DMS153 treated with DMSO at 0.1 percent for 48 hours (cell line): ENCODE measurements around the gene CCDC3.
"Not testable (repeated sequence)": the region's sequence is repeated elsewhere in the genome, so short reads cannot be mapped to it uniquely, and the experiment has no call there.

Source experiments
- DNase-seq: peaks from one replicate; lab custom pipeline; 2025; ENCODE audit not compliant: unreplicated experiment; lab: John Stamatoyannopoulos, UW

Gene CCDC3

DNA sequence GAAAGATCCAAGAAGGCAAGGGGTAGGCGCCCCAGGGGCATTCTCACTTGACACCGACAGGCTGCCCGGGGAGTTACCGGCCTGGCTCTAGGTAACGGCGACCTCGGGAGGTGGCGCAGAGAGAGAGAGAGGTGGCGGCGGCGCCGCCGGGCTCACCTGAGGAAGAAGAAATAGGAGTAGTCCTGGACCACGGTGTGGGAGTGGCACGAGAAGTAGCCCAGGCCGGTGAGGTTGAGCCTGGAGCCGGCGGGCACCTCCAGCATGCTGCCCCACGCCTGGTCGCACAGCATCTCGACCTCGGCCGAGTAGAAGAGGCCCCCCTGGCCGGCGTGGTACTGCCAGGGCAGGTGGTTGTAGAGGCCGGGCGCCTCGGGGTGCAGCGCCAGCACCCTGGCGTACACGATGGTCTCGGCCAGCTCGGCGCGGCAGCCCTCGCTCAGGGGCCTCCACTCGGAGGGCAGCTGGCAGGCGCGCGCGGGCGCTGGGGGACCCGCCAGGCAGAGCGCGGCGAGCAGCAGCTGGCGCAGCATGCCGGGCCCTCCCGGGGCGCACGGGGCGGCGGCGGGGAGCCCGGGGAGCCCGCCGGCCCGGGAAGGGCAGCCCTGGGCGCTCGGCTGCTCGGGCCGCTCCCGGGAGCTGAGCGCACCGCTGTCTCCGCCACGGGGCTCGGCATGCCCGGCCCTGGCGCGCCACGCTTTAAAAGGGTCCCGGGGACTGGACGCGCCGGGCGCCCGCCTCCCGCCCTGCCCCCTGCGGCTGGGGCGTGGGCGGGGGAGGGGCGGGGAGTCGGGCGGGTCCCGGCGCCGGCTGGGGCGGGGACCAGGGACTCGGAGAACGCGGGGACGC, at the start of gene CCDC3:
Gene CCDC3 (minus strand): TSS at position 673 of the 846 bp plus-strand sequence. CDS start 143 bp downstream, at position 530.
- DNase-seq, result no peak

DNA sequence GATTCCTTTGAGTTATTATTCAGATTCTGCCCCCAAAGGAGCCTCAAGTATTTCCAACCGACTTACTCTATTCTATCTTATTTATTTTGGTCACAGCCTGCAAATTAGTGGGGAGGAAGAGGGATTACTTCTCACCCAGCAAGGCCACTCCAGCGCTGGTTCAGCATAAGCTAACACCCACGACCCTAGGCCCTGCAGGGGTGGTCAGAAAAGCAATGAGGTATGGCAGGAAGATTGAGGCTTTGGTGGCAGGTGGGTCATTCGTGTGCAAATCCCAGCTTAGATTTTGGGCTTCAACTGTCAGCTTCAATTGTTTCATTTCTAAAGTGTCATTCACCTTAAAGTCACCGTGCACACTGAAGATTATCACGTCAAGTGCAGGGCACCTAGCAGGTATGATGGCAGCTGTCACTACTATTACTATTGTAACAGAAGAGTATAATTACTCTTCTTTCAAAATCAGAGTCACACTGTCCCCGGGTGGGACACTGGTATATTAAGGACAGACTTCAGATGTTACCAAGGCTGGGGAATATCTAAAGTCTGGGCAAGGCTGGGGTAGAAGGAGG, 49.7 kb upstream of the CCDC3 start:
- no peak for DNase-seq

DNA sequence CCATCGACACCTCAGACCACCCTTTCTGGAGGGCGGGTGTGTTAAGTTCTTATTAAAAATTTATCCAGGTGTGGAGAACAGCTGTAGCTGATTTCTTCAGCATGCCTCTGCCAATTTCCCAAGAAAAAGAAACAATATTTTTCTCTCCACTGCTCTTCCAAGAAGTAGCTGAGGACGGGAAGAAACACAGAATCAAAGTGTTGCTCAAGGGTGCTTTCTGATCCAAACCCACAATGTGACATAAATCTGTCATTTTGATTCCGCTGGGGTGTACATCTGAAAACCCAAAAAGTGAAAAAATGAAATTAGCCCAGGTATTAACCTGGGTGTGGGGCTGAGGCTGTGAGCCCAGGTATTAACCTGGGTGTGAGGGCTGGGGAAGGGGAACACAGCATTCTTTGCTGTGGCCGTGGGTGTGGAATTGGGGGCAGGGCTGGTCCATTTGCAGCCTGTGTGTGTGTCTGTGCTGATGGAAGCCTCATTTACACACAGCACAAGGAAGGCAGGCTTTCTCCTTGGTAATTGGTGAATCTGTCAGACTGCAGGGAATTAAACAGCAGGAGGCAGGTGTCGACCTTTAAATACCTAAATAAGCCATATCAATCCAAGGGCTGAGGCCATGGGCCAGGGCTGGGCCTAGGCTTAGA, 48.4 kb upstream of the CCDC3 start:
- DNase-seq, result no peak

DNA sequence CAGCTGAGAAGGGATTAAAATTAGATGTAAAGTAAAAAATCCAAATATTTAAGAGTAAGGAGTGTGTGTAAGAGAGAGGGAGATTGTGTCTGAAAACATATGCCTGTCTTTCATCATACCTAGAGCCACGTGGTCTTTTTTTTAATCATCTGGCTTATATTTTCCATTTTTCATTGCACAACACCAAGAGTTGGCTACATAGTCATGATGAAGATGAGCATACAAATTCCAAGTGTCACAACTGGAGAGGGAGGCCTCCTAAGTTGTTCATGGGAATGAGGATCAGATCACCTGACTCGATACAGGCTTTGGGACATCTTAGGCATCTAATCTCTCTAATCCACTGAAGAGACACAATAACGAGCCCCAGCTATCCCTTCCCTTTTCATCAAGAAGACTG, 47.2 kb upstream of the CCDC3 start:
- DNase-seq, result no peak

DNA sequence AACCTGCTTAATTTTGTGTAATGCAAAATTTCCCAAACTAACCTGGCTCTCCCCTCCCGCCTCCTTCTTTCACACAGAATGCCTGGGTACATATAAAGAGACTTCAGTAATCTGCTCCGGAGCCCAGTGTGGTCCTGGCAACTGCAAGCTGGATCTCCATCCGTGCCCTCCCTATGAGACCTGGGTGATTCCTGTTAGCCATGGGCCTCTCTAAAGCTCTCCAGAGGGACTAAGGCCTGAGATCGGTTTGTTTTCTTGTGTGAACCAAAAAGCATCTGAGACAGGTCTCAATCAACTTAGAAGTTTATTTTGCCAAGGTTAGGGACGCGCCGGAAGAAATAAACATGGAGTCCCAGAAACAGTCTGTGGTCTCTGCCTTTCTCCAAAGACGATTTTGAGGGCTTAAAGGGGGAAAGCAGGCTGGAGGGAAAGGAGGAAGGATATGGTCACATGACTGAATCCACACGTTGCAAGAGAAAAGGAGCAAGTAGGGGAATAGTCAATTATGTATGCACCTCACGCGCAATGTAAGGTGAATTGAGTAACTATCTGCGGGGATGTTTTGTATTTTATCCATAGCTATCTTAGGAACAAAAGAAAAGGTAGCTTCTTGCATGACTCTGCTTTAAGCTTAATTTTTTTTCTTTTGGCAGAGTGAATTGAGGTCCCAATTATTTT, 46.2 kb upstream of the CCDC3 start:
- no peak for DNase-seq

- no peak for DNase-seq
Measured at GRCh38 chr10:13046851-13047528, 45.5 kb upstream of the CCDC3 start.

GRCh38 chr10:13043520-13043919, 42.0 kb upstream of the CCDC3 start:
- no peak for DNase-seq

GRCh38 chr10:13039761-13040160, 38.2 kb upstream of the CCDC3 start:
- DNase-seq, result no peak

GRCh38 chr10:13038391-13038790, 36.9 kb upstream of the CCDC3 start:
- no peak for DNase-seq

DNA sequence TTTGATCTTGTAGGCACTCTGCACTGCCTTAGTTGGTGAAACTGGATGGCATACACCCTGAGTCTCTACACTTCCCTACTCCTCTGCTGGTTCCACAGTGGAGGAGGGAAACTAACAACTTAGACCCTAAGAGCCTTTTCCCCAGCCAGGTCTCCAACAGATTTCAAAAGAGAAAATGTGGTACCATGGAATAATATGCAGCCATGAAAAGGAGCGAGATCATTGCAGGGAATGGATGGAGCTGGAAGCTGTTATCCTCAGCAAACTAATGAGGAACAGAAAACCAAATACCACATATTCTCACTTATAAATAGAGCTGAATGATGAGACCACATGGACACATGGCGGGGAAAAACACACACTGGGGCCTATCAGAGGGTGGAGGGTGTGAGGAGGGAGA, 36.3 kb upstream of the CCDC3 start:
- DNase-seq, result no peak

DNA sequence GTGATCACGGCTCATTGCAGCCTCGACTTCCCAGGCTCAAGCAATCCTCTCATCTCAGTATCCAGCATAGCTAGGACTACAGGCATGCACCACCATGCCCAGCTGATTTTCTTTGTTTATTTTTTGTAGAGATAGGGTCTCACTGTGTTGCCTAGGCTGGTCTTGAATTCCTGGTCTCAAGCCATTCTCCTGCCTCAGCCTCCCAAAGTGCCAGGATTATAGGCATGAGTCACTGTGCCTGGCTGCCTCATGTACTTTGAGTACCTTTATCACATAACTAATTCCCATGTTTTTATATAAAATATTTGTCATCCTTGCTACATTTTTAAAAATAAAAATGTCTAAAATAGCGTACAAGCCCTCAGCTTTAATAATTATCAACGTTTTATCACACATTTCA, 35.3 kb upstream of the CCDC3 start:
- no peak for DNase-seq

DNA sequence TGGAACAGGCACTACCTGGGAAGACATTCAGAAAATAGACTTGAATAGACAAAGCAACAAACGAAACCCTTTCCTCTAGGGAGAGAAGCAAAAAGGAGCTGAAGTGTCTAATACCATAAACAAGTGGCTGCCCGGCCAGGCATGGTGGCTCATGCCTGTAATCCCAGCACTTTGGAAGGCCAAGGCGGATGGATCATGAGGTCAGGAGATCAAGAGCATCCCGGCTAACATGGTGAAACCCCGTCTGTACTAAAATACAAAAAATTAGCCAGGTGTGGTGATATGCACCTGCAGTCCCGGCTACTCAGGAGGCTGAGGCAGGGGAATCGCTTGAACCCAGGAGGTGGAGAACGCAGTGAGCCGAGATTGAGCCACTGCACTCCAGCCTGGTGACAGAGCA, 34.2 kb upstream of the CCDC3 start:
- not testable (repeated sequence) for DNase-seq

DNA sequence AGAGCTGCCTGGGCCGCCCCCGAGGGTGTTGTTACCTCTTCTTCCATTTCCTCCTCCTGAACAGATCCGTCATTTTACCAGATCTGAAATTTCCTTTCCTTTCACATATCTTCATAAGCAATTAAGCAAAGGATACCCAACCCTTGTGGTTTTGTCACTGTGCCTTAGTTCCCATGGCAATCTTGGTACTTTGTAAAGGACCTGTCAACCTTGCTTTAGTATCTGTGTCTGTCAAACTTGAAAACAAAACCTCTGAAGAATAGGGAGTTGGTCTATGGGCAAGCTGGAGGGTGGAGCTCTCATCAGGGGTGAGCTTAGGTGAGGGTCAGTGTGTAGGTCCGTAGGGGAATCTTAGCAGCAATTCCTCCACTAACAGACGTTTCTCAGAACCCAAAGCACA, 25.4 kb upstream of the CCDC3 start:
- no peak for DNase-seq

- DNase-seq, result no peak
Measured at GRCh38 chr10:13023754-13024153, 22.2 kb upstream of the CCDC3 start.

GRCh38 chr10:13019280-13019679, 17.8 kb upstream of the CCDC3 start:
- DNase-seq, result no peak

- no peak for DNase-seq
Measured at GRCh38 chr10:13018171-13018570, 16.7 kb upstream of the CCDC3 start.

DNA sequence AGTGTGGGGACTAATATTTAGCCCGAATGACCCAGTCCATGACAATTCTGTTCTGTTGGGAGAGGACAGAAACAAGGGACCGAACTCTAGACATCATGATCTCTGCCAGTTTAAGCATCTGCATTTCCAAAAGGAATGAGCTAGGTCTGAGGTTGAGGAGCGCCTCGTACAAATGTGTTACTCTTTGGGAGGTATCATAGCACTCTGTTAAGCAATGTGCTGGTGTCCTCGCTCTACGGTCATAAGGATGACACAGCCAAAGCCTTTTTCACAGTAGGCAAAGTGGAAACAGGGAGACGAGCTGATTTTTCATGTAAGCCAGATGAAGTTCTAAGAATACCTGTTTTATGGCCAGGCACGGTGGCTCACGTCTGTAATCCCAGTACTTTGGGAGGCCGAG, 15.4 kb upstream of the CCDC3 start:
- no peak for DNase-seq

DNA sequence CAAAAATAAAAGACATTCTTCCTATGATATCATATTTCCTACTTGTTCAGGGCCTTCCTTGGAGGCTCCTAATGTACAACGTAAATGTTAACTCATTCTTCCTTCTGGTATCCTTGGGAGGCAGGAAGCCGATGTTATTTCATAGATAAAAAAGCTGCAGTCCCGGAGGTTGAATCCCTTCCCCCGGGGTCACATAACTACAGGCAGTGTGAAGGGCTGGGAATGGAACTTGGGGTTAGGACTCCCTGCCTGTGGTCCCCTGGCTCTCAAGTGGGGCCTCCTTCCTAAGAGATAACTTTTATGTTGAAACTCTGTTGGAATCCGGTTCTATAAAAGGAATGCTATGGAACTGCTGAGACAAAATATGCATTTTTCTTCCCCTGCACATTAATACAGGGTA, 14.9 kb upstream of the CCDC3 start:
- DNase-seq, result no peak

DNA sequence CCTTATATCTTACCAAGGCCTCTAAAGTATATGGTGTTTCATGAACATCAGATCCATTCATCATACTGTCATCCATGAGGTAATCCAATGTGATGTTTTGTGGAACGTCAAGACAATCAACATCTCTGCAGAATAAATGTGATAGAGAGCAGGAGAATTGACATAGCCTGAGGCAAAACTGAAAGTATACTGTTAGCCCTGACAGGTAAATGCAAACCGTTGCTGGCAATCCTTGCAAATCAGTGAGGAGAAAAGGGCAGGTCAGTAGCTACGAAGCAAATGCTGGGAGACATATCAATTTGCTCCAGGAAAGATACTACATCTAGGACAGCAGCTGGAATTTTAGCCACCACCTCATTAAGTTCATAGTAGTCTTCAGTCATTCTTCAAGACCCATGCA, 4.5 kb upstream of the CCDC3 start:
- no peak for DNase-seq

GRCh38 chr10:13003759-13004158, 2.2 kb upstream of the CCDC3 start:
- no peak for DNase-seq

GRCh38 chr10:13003004-13003403, 1.5 kb upstream of the CCDC3 start:
- no peak for DNase-seq
